Measurements from ENCODE around the gene PXMP4.
"Not testable (repeated sequence)": the region's sequence is repeated elsewhere in the genome, so short reads cannot be mapped to it uniquely, and the experiment has no call there.

- TF ChIP-seq CTCF (IDR thresholded peaks at IDR 0.05; ENCODE audit: low read depth, low read length); EZH2phosphoT487 (IDR thresholded peaks at IDR 0.05; ENCODE audit: low read depth): not testable (repeated sequence)
These were observed 35.9 kb upstream of the PXMP4 start for GRCh38 chr20:33755936-33756490.

Measured in OCI-LY3 (cell line).